Large intestine (tissue), 12 donors: ENCODE data around the gene ASB15. TPM values are rescaled to one million over a fixed set of nuclear protein-coding genes. Genes with fewer than 3 reads are reported as not detected.
"Not testable (repeated sequence)": the region's sequence is repeated elsewhere in the genome, so short reads cannot be mapped to it uniquely, and the experiment has no call there.

Experiments
- DNase-seq, 2 donors: peaks; one replicate each; pipeline versions ENCODE4 v3.0.0 to v3.0.0-alpha.2; 2013
- H3K27ac ChIP-seq: one replicate; pipeline ENCODE4 v1.5.1; 2013; ENCODE audit warnings: low read length
- H3K27me3 ChIP-seq: 2 replicates; pipeline ENCODE4 v1.6.1; 2013; ENCODE audit warnings: low read length; ENCODE audit not compliant: control insufficient read depth, insufficient read depth
- H3K36me3 ChIP-seq: 2 replicates; pipeline ENCODE4 v1.6.1; 2013; ENCODE audit warnings: low read length; ENCODE audit not compliant: control insufficient read depth, insufficient read depth
- H3K4me1 ChIP-seq: one replicate; pipeline ENCODE4 v1.6.1; 2013; ENCODE audit warnings: low read length; ENCODE audit not compliant: control insufficient read depth, insufficient read depth
- H3K4me3 ChIP-seq: one replicate; pipeline ENCODE4 v1.5.1; 2013; ENCODE audit warnings: low read length
- H3K9me3 ChIP-seq: one replicate; pipeline ENCODE4 v1.6.1; 2013; ENCODE audit warnings: mild to moderate bottlenecking, low read depth, low read length, moderate library complexity; ENCODE audit not compliant: control insufficient read depth
- WGBS: methylation state at CpG from one replicate; pipeline ENCODE4 v1.1.5; 2013; ENCODE audit warnings: low lambda C conversion rate; ENCODE audit not compliant: insufficient coverage; 5-methylcytosine and 5-hydroxymethylcytosine counted together
- long read RNA-seq, 11 donors: transcript quantifications; one replicate each; lab custom pipeline, GENCODE V29; 2026
- polyA plus RNA-seq: library from polyadenylated mRNA; unstranded; fragments of 120-200 nt; gene quantifications from one replicate; pipeline ENCODE4 v1.2.1, GENCODE V29; 2013

Gene ASB15
- polyA plus RNA-seq, result 0.07 TPM
- long read RNA-seq, donor 1, result 0 reads
- long read RNA-seq, donor 2, result 0 reads
- long read RNA-seq, donor 3, result 0 reads
- long read RNA-seq, donor 4, result 0 reads
- long read RNA-seq, donor 5, result 0 reads
- long read RNA-seq, donor 6, result 0 reads
- long read RNA-seq, donor 7, result 0 reads
- long read RNA-seq, donor 8, result 0 reads
- long read RNA-seq, donor 9, result 0 reads
- long read RNA-seq, donor 10, result 0 reads
- long read RNA-seq, donor 11, result 0 reads

DNA sequence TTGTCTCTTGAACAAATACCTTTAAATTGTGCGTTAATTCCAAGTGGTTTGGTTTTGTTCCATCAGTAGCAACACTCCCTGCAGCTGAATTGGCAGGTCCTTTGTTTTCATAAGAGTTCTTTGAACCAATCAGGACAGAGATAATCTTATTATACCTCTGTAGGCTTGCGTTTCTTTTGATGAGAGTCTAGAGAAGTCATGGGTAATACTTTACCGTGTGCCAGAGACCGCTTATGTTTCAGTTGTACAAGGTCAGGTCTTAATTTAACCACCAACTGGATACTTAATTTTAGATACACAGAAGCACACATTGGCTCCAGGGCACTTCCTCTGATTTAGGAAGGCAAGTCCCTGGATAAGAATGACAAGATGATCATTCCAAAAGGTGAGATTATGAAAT is at the start of gene ASB15:
Gene ASB15, plus strand, starts transcription at position 292 of the 400 bp plus-strand sequence. CDS start 12,682 bp downstream, outside the sequence.
- H3K4me3 ChIP-seq, result no peak within 1 kb of the TSS
- no peaks in the 10 kb centered on the region for H3K27me3 ChIP-seq
- no peaks in the 10 kb centered on the region for H3K4me1 ChIP-seq
- DNase-seq, result no peak
- H3K9me3 ChIP-seq, result no peaks in the 10 kb centered on the region
- WGBS, result 100% methylated on average over 1 of the region's 4 CpGs
- no peaks in the 10 kb centered on the region for H3K36me3 ChIP-seq
- H3K27ac ChIP-seq, result no peak within 1 kb of the TSS

DNA sequence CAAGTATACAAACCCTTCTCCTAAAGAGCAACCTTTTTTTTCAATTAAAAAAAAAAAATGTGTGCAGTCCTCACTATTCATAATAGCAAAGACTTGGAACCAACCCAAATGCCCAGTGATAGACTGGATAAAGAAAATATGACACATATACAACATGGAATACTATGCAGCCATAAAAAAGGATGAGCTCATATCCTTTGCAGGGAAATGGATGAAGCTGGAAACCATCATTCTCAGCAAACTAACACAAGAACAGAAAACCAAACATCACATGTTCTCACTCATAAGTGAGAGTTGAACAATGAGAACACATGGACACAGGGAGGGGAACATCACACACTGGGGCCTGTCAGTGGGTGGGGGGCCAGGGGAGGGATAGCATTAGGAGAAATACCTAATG is 49.5 kb upstream of the ASB15 start:
- not testable (repeated sequence) for H3K9me3 ChIP-seq, H3K27me3 ChIP-seq, DNase-seq, H3K4me1 ChIP-seq, H3K27ac ChIP-seq, H3K4me3 ChIP-seq
- peaks cover 27% of the 10 kb centered on the region for H3K36me3 ChIP-seq

DNA sequence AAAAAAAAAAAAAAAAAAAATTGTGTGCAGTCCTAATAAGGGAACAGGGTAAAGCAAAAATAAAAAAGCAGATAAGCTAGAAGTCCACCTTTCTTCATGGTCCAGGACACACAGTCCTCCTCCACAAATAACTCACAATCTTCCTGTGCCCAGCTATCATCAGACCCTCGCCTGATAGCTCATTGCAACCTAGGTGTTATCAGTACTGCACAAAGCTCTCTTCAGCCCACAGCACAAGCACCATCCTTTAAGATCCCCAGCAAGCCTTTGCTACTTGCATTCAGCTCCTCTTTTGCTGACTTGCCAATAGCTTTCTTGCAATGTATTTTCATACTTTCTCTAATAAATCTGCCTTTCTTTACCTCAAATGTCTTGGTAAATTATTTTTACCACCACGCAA is 49.0 kb upstream of the ASB15 start:
- DNase-seq, result no peak
- H3K36me3 ChIP-seq, result peaks cover 27% of the 10 kb centered on the region
- WGBS, result 100% methylated on average over 2 of the region's 2 CpGs

DNA sequence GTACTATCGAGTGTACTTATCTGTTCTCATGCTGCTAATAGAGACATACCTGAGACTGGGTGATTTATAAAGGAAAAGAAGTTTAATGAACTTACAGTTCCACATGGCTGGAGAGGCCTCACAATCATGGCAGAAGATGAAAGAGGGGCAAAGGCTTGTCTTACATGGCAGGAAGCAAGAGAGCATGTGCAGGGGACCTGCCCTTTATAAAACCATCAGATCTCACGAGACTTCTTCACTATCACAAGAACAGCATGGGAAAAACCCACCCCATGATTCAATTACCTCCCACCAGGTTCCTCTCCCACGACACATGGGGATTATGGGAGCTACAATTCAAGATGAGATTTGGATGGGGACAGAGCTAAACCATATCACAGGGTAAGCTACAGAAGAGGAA is 48.5 kb upstream of the ASB15 start:
- H3K4me3 ChIP-seq, result no peak overlapping the region
- peaks cover 2% of the 10 kb centered on the region for H3K4me1 ChIP-seq
- H3K36me3 ChIP-seq, result peaks cover 27% of the 10 kb centered on the region
- no peak for DNase-seq
- H3K9me3 ChIP-seq, result no peaks in the 10 kb centered on the region
- WGBS, result 100% methylated on average over 1 of the region's 3 CpGs
- no peak overlapping the region for H3K27ac ChIP-seq
- H3K27me3 ChIP-seq, result no peaks in the 10 kb centered on the region

More for the DNA sequence above, 49.0 kb upstream of the ASB15 start:
- H3K27ac ChIP-seq, result no peak overlapping the region
- H3K27me3 ChIP-seq, result no peaks in the 10 kb centered on the region
- H3K9me3 ChIP-seq, result no peaks in the 10 kb centered on the region
- no peak overlapping the region for H3K4me3 ChIP-seq
- peaks cover 2% of the 10 kb centered on the region for H3K4me1 ChIP-seq

DNA sequence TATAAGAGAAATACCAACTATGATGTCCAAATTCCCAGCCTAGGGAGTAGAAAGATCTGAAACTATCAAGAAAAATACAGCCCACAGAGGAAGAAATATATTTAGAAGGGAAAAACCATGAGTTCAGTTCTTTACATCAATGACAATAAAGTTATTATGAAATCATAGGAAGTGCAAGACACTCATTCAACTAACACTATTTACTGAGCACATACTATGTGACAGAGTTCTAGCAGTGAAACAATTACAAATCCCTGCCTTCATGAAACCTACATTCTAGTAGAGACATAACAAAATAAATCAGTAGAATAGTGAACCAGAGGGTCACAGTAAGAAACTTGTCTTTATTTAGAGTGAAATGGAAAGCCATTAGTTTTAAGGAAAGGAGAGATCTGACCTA is 46.1 kb upstream of the ASB15 start:
- H3K4me1 ChIP-seq, result peaks cover 2% of the 10 kb centered on the region
- peaks cover 20% of the 10 kb centered on the region for H3K36me3 ChIP-seq
- peaks cover 1% of the 10 kb centered on the region for H3K27me3 ChIP-seq
- H3K9me3 ChIP-seq, result no peaks in the 10 kb centered on the region
- no peak overlapping the region for H3K27ac ChIP-seq
- no peak for DNase-seq
- no peak overlapping the region for H3K4me3 ChIP-seq

DNA sequence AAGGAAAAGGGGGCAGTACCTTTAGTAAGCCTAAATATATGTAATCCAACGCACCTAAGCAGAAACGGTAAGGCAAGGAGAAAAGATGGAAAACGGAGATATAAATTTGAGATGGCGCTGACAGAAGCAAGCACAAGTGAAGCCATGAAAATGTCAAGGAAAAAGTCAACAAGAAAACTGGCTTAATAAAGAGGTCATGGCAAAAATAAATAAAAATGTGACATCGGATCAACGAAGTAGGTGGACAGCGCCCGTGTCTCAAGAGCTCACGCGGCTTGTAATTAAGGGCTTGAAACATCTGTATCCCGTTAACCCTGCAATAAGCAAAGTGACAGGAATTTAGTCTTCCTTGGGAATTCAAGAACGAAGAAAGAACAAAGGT is 44.6 kb upstream of the ASB15 start:
- peak overlapping the region; percentile 87 for H3K4me3 ChIP-seq
- H3K4me1 ChIP-seq, result peaks cover 2% of the 10 kb centered on the region
- no peak for DNase-seq
- 2% methylated on average over 8 of the region's 12 CpGs for WGBS
- no peaks in the 10 kb centered on the region for H3K9me3 ChIP-seq
- peak overlapping the region; percentile 89 for H3K27ac ChIP-seq
- peaks cover 20% of the 10 kb centered on the region for H3K36me3 ChIP-seq
- peaks cover 2% of the 10 kb centered on the region for H3K27me3 ChIP-seq

DNA sequence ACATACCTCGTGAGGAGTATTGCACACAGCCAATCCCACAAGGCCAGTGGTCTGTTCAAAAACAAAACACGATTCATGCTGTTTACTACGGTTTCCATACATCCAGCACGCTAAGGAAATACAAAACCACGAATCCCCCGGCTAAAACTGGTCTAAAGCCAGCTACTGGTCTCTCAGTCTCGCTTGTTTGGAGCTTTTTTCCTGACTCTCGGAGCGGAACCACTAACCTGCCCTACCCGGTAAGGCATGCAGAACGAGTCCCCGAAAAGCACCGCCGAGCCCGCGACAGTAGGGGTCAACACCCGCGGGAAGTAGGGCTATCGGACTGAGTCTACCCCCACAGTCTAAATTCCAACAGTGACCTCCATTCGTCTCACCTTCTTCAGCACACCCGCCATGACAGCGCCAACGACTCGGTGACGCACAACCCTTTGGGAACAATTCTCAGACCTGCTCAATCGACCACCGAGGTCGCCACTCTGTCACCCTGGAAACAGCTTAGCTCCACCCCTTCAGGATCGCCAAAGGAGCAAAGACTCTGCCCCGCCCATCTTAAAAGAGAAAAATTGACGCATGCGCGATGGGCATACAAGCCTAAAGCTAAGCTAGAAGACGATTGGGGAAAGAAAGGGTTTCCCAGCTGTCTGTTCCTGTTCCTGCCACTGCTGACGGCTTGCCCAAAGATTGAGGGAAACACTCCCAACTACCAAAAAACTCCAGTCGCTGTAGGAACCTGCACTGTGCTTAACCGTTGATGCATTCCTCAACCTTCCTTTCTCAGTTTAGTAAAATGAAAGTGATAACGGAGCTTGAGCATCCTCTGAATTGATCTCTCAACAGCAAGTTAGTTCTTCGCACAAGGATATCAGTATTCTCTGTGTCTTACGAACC is 44.0 kb upstream of the ASB15 start, which contains the start of gene NDUFA5:
Gene NDUFA5, minus strand, starts transcription at position 421 of the 891 bp plus-strand sequence. Its CDS starts 23 bp downstream, at position 398.
- Histone ChIP-seq H3K4me3 (peak within 1 kb of the TSS; percentile 87), H3K27me3 (peaks cover 2% of the 10 kb centered on the region), H3K4me1 (peaks cover 2% of the 10 kb centered on the region), H3K9me3 (no peaks in the 10 kb centered on the region), H3K27ac (peak within 1 kb of the TSS; percentile 89), H3K36me3 (peaks cover 18% of the 10 kb centered on the region)
- no CpG with 5 or more reads among the region's 40 CpGs for WGBS
- peak; percentile 98 to 99 for DNase-seq

DNA sequence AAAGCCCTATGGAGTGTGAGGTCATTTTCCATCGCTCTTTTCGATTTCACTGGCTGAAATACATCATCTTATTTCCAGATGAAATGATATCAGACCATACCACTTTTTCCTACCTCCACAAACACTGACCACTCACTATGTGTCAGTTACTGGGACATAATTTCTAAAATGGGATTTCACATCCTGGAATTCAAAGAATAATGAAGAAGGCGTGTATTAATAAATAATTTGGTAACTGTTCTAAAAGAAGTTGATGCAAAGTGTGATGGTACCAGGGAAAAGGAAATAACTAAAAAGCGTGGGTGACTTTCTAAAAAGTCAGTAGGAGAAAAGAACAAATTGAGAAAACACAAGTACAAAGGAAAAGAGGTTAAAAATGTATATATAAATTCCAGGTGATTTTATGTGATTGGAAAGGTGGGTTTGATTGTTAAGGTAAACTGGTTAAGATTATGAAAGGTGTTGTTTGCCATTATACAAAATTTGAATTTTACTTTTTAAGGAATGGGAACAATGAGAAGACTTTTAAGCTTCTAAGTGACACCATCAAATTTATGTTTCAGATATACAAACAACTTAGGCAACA is 43.2 kb upstream of the ASB15 start:
- Histone ChIP-seq H3K9me3 (no peaks in the 10 kb centered on the region), H3K4me1 (peaks cover 2% of the 10 kb centered on the region), H3K27ac (peak overlapping the region; percentile 34), H3K27me3 (peaks cover 2% of the 10 kb centered on the region), H3K4me3 (peak overlapping the region; percentile 87), H3K36me3 (peaks cover 13% of the 10 kb centered on the region)
- WGBS, result 100% methylated on average over 2 of the region's 4 CpGs
- no peak for DNase-seq

DNA sequence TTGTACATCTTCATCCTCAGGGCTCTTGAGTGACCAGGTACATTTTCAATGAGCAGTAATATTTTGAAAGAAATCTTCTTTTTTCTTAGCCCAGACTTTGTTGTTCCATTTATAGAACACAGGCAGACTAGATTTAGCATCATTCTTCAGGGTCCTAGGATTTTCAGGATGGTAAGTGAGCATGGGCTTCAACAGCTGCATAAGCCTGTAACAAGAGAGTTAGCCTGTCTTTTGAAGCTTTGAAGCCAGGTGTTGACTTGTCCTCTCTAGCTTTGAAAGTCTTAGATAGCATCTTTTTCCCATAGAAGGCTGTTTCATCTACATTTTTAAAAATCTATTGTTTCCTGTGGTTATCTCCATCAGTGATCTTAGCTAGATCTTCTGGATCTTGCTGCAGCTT is 39.5 kb upstream of the ASB15 start:
- H3K9me3 ChIP-seq, result no peaks in the 10 kb centered on the region

DNA sequence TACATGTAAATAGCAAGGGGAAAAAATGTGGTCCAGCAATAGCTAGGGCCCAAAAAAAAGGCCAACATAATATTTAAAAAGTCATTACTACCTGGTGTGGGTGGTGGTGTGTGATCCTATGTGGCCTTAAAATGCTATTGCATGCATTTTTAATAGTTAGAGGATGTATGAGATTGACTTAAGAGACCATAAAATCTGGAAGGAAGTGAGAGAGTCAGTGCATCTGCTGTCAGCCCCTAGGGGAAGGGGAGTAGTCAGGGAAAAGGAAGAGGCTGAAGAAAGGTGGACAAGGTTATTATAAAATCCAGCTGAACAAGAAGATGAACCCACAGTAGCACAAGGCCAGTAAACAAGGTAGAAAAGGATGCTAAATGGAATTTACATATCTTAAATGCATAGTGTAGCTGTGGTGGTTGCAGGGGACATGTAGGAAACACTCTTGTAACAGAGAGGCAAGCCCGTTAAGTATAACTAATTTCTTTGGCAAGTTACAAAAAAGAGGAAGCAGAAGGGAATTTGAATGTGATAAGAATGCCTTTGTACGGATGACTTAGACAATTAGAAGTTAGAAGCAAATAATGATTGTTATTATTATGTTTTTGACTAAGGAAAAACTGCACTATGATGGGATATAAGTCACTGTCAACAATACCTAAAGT is 32.1 kb upstream of the ASB15 start:
- Histone ChIP-seq H3K4me1 (no peaks in the 10 kb centered on the region), H3K27ac (no peak overlapping the region), H3K36me3 (no peaks in the 10 kb centered on the region), H3K4me3 (no peak overlapping the region), H3K27me3 (no peaks in the 10 kb centered on the region), H3K9me3 (no peaks in the 10 kb centered on the region)
- DNase-seq, result no peak
- WGBS, result 67% methylated on average over 1 of the region's 2 CpGs

More for the DNA sequence above, 39.5 kb upstream of the ASB15 start:
- no peaks in the 10 kb centered on the region for H3K36me3 ChIP-seq
- H3K4me1 ChIP-seq, result no peaks in the 10 kb centered on the region
- no peak overlapping the region for H3K27ac ChIP-seq
- H3K27me3 ChIP-seq, result peaks cover 2% of the 10 kb centered on the region
- DNase-seq, result no peak
- H3K4me3 ChIP-seq, result no peak overlapping the region
